Transverse colon (tissue), 4 donors: ENCODE measurements around the gene WNT4. TPM values are rescaled to one million over a fixed set of nuclear protein-coding genes. Genes with fewer than 3 reads are reported as not detected.
A peak's percentile ranks its signal among the peaks of the same experiment; 100 is the strongest.

Source experiments
- DNase-seq: peaks from one replicate; pipeline ENCODE4 v3.0.0-alpha.2; 2019
- H3K27ac ChIP-seq, 4 donors: fragments of 200-600 bp; sonication (generic); 2 replicates each; pipeline ENCODE4 v1.5.1; 2016 to 2018; ENCODE audit warnings: inconsistent platforms in 4 of 4
- H3K27me3 ChIP-seq: fragments of 200-600 bp; sonication (generic); 2 replicates; pipeline ENCODE4 v1.5.1; 2017; ENCODE audit warnings: inconsistent platforms
- H3K36me3 ChIP-seq, 4 donors: fragments of 200-600 bp; sonication (generic); 2 replicates each; pipeline ENCODE4 v1.5.1; 2017 to 2019; ENCODE audit warnings: inconsistent platforms in 4 of 4
- H3K4me1 ChIP-seq, 4 donors: fragments of 200-600 bp; sonication (generic); 2 replicates each; pipeline ENCODE4 v1.5.1; 2017 to 2020; ENCODE audit warnings: inconsistent platforms in 4 of 4
- H3K4me3 ChIP-seq, 4 donors: fragments of 200-600 bp; sonication (generic); 1 replicate in 1 of 4; 2 replicates in 3 of 4; pipeline versions ENCODE4 v1.5.1 to v1.6.1; 2017 to 2019; ENCODE audit warnings: inconsistent platforms in 4 of 4
- H3K9me3 ChIP-seq, 2 donors: fragments of 200-600 bp; sonication (generic); 2 replicates each; pipeline ENCODE4 v1.5.1; 2017 to 2019; ENCODE audit warnings: inconsistent platforms in 2 of 2
- EP300 ChIP-seq: sonication (generic); formaldehyde crosslinking; IDR thresholded peaks from one replicate; pipeline ENCODE4 v1.6.1; 2017; ENCODE audit warnings: antibody characterized with exemption, low read depth
- POLR2A ChIP-seq: fragments of 450-650 bp; IDR thresholded peaks from one replicate; pipeline ENCODE4 v1.6.1; 2016; ENCODE audit warnings: antibody characterized with exemption, mild to moderate bottlenecking, moderate library complexity
- POLR2AphosphoS5 ChIP-seq, 3 donors: sonication (generic); formaldehyde crosslinking; IDR thresholded peaks; one replicate each; pipeline ENCODE4 v1.6.1; 2016; ENCODE audit warnings: antibody characterized with exemption in 3 of 3
- WGBS, 2 donors: methylation state at CpG; one replicate each; pipeline ENCODE4 v1.1.5; 2018; ENCODE audit warnings: low coverage in 1 of 2; 5-methylcytosine and 5-hydroxymethylcytosine counted together
- in situ Hi-C, 4 donors: fragments of 200-750 bp; cut with MboI; loops; one replicate each; pipeline versions ENCODE4 v1.15.0 to v1.15.1; 2017; ENCODE audit warnings: low sequenced_read_pairs in 3 of 4, low pct_ligation_motif_present in 1 of 4, low pct_unique_long_range_greater_than_20kb in 1 of 4
- intact Hi-C: fragments of 100-400 bp; cut with DNase I; formaldehyde crosslinking; loops from one replicate; pipeline ENCODE4 v1.15.1; 2023; ENCODE audit warnings: low total_unique reads
- total RNA-seq, 4 donors: library from RNA; depleted of rRNA; stranded (reverse); fragments of >200 nt; gene quantifications; one replicate each; pipeline ENCODE4 v1.1.0, GENCODE V29; 2016
- TF ChIP-seq, protein P1 (sequence below), 5 experiments: fragments of 200-600 bp in 3 of 5; fragments of 450-650 bp in 2 of 5; sonication (generic) in 3 of 5; IDR thresholded peaks; 1 replicate in 2 of 5; 2 replicates in 3 of 5; pipeline ENCODE4 v1.5.1; 2016 to 2017; ENCODE audit warnings: antibody characterized with exemption in 5 of 5, inconsistent platforms in 3 of 5, mild to moderate bottlenecking in 2 of 5, moderate library complexity in 1 of 5

The WNT4 gene
- total RNA-seq, 4 donors from 2014 or later: 0.82 to 3.0 (median 2.1) TPM; not detected in 1

GRCh38 chr1:22166439-22166838 is 23.5 kb upstream of the WNT4 start:
- Histone ChIP-seq H3K36me3 (no peaks in the 10 kb centered on the region), H3K4me1 (peaks cover 0 to 6% (median 2%) of the 10 kb centered on the region in 4 donors), H3K4me3 (no peak overlapping the region), H3K9me3 (no peaks in the 10 kb centered on the region), H3K27ac (no peak overlapping the region), H3K27me3 (no peaks in the 10 kb centered on the region)
- in situ Hi-C loops (no loop called here), intact Hi-C loops (no loop called here)
- WGBS, 2 donors: 96% methylated on average over 1 of the region's 1 CpG; no CpG with 5 or more reads in 1 of the 2 donors
- TF ChIP-seq EP300: no peak
- no peak for TF ChIP-seq POLR2A
- TF ChIP-seq POLR2AphosphoS5 (IDR thresholded peaks at IDR 0.05): no peak
- TF ChIP-seq, protein P1, sequence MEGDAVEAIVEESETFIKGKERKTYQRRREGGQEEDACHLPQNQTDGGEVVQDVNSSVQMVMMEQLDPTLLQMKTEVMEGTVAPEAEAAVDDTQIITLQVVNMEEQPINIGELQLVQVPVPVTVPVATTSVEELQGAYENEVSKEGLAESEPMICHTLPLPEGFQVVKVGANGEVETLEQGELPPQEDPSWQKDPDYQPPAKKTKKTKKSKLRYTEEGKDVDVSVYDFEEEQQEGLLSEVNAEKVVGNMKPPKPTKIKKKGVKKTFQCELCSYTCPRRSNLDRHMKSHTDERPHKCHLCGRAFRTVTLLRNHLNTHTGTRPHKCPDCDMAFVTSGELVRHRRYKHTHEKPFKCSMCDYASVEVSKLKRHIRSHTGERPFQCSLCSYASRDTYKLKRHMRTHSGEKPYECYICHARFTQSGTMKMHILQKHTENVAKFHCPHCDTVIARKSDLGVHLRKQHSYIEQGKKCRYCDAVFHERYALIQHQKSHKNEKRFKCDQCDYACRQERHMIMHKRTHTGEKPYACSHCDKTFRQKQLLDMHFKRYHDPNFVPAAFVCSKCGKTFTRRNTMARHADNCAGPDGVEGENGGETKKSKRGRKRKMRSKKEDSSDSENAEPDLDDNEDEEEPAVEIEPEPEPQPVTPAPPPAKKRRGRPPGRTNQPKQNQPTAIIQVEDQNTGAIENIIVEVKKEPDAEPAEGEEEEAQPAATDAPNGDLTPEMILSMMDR (IDR thresholded peaks at IDR 0.05): no peak
- no peak for DNase-seq

DNA sequence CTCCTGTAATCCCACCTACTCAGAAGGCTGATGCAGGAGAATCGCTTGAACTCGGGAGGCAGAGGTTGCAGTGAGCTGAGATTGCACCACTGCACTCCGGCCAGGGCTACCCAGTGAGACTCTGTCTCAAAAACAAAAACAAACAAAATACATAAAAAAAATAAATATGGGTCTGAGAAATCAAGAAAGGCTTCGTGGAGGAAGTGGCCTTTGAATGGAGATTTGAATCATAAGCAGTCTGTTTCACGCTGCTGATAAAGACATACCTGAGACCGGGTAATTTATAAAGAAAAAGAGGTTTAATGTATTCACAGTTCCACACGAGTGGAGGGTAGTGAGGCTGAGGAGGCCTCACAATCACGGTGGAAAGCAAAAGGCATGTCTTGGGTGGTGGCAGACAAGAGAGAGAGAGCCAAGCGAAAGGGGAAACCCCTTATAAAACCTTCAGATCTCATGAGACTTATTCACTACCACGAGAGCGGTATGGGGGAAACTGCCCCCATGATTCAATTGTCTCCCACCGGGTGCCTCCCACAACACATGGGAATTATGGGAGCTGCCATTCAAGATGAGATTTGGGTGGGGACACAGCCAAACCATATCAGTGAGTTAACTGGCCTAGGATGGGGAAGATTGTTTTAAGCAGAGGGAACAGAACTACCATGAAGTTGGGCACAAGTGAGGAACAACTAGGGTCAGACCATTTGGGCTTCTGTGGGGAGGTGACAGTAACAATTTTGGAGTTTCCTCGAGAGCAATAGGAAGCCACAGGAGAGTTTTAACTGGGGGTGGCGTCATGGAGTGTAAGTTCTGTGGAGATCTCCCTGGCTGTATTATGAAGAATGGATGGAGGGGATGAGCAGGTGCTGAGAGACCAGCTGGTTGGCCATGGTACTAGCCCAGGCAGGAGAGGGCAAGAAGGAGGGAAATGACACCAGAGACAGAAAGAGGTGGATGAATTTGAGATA is 22.2 kb upstream of the WNT4 start:
- WGBS, 2 donors: 78 to 81% methylated on average over 11 to 14 of the region's 14 CpGs
- intact Hi-C loops: no loop called here
- no peak overlapping the region for H3K27ac ChIP-seq

DNA sequence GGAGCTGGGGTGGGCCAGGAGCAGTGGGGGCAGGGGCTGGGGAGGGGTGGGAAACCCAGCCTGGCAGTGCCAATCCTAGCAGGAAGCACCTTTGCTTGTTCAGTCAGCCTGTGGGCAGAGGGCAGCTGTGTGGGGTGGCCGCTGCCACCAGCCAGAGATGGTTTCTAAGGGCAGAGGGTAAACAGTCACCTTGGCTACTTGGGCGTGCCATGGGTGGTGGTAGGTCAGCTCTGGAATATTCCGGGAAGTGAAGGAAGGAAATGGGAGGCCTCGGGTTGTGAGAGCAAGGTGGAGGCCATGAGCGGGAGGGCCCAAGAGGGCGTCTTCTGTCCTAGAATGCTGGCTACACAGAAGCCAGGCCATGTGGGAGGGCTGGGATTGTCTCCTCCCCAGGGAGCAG is 20.7 kb upstream of the WNT4 start:
- Histone ChIP-seq H3K4me3 (no peak overlapping the region), H3K27me3 (no peaks in the 10 kb centered on the region), H3K9me3 (no peaks in the 10 kb centered on the region), H3K4me1 (peaks cover 0 to 6% (median 2%) of the 10 kb centered on the region in 4 donors), H3K27ac (no peak overlapping the region), H3K36me3 (no peaks in the 10 kb centered on the region)
- in situ Hi-C loops: no loop called here
- DNase-seq: peak; percentile 30
- WGBS, 2 donors: 52% methylated on average over 6 of the region's 6 CpGs; no CpG with 5 or more reads in 1 of the 2 donors
- intact Hi-C loops: no loop called here
- no peak for TF ChIP-seq EP300
- no peak for TF ChIP-seq POLR2A
- TF ChIP-seq POLR2AphosphoS5 (IDR thresholded peaks at IDR 0.05): no peak
- TF ChIP-seq, protein P1 (IDR thresholded peaks at IDR 0.05): no peak

More for the DNA sequence above, 22.2 kb upstream of the WNT4 start:
- peaks cover 0 to 6% (median 2%) of the 10 kb centered on the region in 4 donors for H3K4me1 ChIP-seq
- no peaks in the 10 kb centered on the region for H3K36me3 ChIP-seq
- TF ChIP-seq POLR2AphosphoS5 (IDR thresholded peaks at IDR 0.05) (no peak), EP300 (no peak), POLR2A (no peak)
- TF ChIP-seq, protein P1 (IDR thresholded peaks at IDR 0.05): no peak
- no peak for DNase-seq
- no peaks in the 10 kb centered on the region for H3K27me3 ChIP-seq
- no peaks in the 10 kb centered on the region for H3K9me3 ChIP-seq
- H3K4me3 ChIP-seq: no peak overlapping the region
- in situ Hi-C loops: no loop called here

DNA sequence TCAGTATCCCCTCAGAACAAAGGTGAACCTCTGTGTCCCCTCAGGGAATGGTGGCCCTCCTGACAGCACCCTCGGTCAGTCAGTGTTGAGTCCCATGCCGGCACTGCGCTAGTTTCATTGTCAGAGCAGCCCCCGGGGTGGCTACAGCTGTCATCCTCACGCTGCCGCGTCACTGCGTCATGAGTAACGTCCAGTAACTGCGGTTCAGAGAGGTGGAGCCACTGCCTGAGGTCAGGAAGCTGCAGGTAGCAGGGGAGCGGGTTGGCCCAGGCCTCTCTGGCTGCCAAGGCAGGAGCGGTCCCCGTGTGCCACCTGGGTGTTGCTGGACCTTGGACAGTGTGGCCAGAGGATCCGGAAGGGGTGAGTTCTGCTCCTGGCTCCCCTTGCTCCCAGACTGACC is 20.2 kb upstream of the WNT4 start:
- intact Hi-C loops (no loop called here), in situ Hi-C loops (no loop called here)
- Histone ChIP-seq H3K9me3 (no peaks in the 10 kb centered on the region), H3K27me3 (no peaks in the 10 kb centered on the region), H3K4me1 (peaks cover 0 to 6% (median 2%) of the 10 kb centered on the region in 4 donors), H3K4me3 (no peak overlapping the region), H3K27ac (no peak overlapping the region), H3K36me3 (no peaks in the 10 kb centered on the region)
- DNase-seq: no peak
- WGBS, 2 donors: 91% methylated on average over 14 of the region's 14 CpGs; no CpG with 5 or more reads in 1 of the 2 donors
- TF ChIP-seq POLR2AphosphoS5 (IDR thresholded peaks at IDR 0.05): no peak
- TF ChIP-seq, protein P1 (IDR thresholded peaks at IDR 0.05): no peak
- TF ChIP-seq POLR2A: no peak
- TF ChIP-seq EP300: no peak
